ENCODE results near the gene RARRES2. TPM values are rescaled to one million over a fixed set of nuclear protein-coding genes. Genes with fewer than 3 reads are reported as not detected.

RARRES2 gene
- total RNA-seq, 2 experiments from 2014 or later, result not detected

DNA sequence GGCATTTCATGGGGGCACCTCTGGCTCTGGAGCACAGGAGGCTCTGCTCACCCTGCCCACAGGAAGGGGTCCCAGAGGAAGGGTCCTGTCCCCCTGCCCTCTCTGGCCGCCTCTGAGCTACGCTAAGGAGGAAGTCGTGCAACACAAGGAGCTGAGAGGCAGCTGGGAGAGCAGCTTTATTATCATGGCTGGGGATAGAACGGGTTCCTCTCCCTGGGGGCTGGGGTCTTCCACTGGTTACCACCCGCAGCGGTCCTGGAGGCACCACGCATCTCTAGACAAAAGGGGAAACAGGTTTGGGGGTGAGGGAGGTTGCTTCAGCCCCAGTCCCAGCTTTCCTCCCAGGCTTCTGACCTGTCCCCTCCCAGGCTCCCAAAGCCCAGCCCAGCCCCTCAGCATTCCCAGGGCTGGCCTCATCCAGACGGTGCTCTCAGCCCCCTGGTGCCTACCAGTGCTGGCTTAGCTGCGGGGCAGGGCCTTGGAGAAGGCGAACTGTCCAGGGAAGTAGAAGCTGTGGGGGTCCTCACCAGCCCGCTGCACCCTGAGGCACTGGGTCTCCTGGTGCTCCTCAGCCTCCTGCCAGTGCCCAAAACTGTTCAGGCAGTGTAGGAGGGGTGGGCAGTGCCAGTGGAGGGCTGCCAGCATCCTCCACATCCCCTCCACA, 3.1 kb downstream of the RARRES2 start:
- TF ChIP-seq, protein P1, sequence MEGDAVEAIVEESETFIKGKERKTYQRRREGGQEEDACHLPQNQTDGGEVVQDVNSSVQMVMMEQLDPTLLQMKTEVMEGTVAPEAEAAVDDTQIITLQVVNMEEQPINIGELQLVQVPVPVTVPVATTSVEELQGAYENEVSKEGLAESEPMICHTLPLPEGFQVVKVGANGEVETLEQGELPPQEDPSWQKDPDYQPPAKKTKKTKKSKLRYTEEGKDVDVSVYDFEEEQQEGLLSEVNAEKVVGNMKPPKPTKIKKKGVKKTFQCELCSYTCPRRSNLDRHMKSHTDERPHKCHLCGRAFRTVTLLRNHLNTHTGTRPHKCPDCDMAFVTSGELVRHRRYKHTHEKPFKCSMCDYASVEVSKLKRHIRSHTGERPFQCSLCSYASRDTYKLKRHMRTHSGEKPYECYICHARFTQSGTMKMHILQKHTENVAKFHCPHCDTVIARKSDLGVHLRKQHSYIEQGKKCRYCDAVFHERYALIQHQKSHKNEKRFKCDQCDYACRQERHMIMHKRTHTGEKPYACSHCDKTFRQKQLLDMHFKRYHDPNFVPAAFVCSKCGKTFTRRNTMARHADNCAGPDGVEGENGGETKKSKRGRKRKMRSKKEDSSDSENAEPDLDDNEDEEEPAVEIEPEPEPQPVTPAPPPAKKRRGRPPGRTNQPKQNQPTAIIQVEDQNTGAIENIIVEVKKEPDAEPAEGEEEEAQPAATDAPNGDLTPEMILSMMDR (conservative IDR thresholded peaks at IDR 0.05; ENCODE audit: low read length), result no peak
- no peak for TF ChIP-seq EZH2phosphoT487 (IDR thresholded peaks at IDR 0.05; ENCODE audit: borderline replicate concordance, low read depth, low read length)
- Histone ChIP-seq H3K9me2 (ENCODE audit: insufficient read depth, low read length) (no peaks in the 10 kb centered on the region), H3K4me2 (ENCODE audit: low read length) (no peak overlapping the region), H3K4me3 (ENCODE audit: low read depth, low read length, poor library complexity, severe bottlenecking) (no peak overlapping the region), H3K4me1 (ENCODE audit: insufficient read depth, low read length, poor library complexity, severe bottlenecking) (no peaks in the 10 kb centered on the region), H3K9me3 (ENCODE audit: low read length) (no peaks in the 10 kb centered on the region), H2AFZ (ENCODE audit: low read length) (no peak overlapping the region), H4K20me1 (ENCODE audit: insufficient read depth, low read length) (no peaks in the 10 kb centered on the region), H3K79me2 (ENCODE audit: insufficient read depth, low read depth, low read length) (no peaks in the 10 kb centered on the region), H3K27ac (ENCODE audit: low read depth, low read length, poor library complexity, severe bottlenecking) (no peak overlapping the region), H3K36me3 (ENCODE audit: insufficient read depth, low read length) (no peaks in the 10 kb centered on the region)
- BruUV-seq (replicated peaks), result no TSS peak
- DNase-seq (ENCODE audit: low spot score), result no peak
- ChIA-PET POLR2A (no interaction called here), CTCF (ENCODE audit: unreplicated experiment) (no interaction called here)
- intact Hi-C loops (cut with micrococcal nuclease; ENCODE audit: unreplicated experiment), result no loop called here

DNA sequence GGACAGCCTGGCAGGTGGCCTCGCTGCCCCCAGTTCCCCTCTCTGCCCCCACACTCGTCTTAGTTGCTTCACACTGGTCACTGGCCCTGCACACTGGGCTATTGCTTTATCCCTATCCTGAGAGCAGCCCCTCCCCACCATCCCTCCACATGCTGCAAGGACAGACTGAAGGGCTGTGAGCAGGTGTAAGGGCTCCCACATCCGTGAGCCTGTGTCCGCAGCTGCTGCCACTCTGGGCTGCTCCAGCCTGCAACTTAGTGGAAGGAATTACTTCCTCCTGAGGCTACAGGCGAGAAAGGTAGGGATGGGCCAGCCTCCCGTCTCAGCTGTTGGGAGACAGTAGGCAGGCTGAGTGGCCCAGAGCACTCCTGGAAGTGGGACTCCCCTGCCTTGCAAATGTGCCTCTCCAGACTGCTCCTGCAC, 3.8 kb downstream of the RARRES2 start:
- no TSS peak for BruUV-seq (replicated peaks)
- Histone ChIP-seq H3K27ac (ENCODE audit: low read depth, low read length, poor library complexity, severe bottlenecking) (no peak overlapping the region), H3K9me3 (ENCODE audit: low read length) (no peaks in the 10 kb centered on the region), H4K20me1 (ENCODE audit: insufficient read depth, low read length) (no peaks in the 10 kb centered on the region), H3K36me3 (ENCODE audit: insufficient read depth, low read length) (no peaks in the 10 kb centered on the region), H3K4me2 (ENCODE audit: low read length) (no peak overlapping the region), H3K4me1 (ENCODE audit: insufficient read depth, low read length, poor library complexity, severe bottlenecking) (no peaks in the 10 kb centered on the region), H3K4me3 (ENCODE audit: low read depth, low read length, poor library complexity, severe bottlenecking) (no peak overlapping the region), H2AFZ (ENCODE audit: low read length) (no peak overlapping the region), H3K79me2 (ENCODE audit: insufficient read depth, low read depth, low read length) (no peaks in the 10 kb centered on the region), H3K9me2 (ENCODE audit: insufficient read depth, low read length) (no peaks in the 10 kb centered on the region)
- CTCF ChIA-PET (ENCODE audit: unreplicated experiment), result no interaction called here
- POLR2A ChIA-PET, result interaction anchor here (0.7 kb wide), 1 partner anchor 78 kb away, joined by 3 read pairs; no protein-coding TSS in a partner anchor
- no peak for DNase-seq (ENCODE audit: low spot score)
- TF ChIP-seq, protein P1 (conservative IDR thresholded peaks at IDR 0.05; ENCODE audit: low read length), result no peak
- intact Hi-C loops (cut with micrococcal nuclease; ENCODE audit: unreplicated experiment), result no loop called here

DNA sequence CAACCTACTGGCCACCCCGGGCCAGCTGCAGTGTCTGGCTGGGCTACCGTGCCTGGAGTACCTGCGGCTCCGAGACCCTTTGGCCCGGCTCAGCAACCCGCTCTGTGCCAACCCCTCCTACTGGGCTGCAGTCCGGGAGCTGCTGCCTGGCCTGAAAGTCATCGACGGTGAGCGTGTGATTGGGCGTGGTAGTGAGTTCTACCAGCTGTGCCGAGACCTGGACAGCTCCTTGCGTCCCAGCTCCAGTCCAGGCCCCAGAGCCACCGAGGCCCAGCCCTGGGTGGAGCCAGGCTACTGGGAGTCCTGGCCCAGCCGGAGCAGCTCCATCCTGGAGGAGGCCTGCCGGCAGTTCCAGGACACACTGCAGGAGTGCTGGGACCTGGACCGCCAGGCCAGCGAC, 4.2 kb downstream of the RARRES2 start:
- ChIA-PET POLR2A (interaction anchor here (0.7 kb wide), 1 partner anchor 79 kb away, joined by 3 read pairs; no protein-coding TSS in a partner anchor), CTCF (ENCODE audit: unreplicated experiment) (no interaction called here)
- Histone ChIP-seq H3K4me2 (ENCODE audit: low read length) (no peak overlapping the region), H4K20me1 (ENCODE audit: insufficient read depth, low read length) (no peaks in the 10 kb centered on the region), H2AFZ (ENCODE audit: low read length) (no peak overlapping the region), H3K36me3 (ENCODE audit: insufficient read depth, low read length) (no peaks in the 10 kb centered on the region), H3K4me1 (ENCODE audit: insufficient read depth, low read length, poor library complexity, severe bottlenecking) (no peaks in the 10 kb centered on the region), H3K4me3 (ENCODE audit: low read depth, low read length, poor library complexity, severe bottlenecking) (no peak overlapping the region), H3K79me2 (ENCODE audit: insufficient read depth, low read depth, low read length) (no peaks in the 10 kb centered on the region), H3K9me3 (ENCODE audit: low read length) (no peaks in the 10 kb centered on the region), H3K27ac (ENCODE audit: low read depth, low read length, poor library complexity, severe bottlenecking) (no peak overlapping the region), H3K9me2 (ENCODE audit: insufficient read depth, low read length) (no peaks in the 10 kb centered on the region)
- intact Hi-C loops (cut with micrococcal nuclease; ENCODE audit: unreplicated experiment), result no loop called here
- TF ChIP-seq, protein P1 (conservative IDR thresholded peaks at IDR 0.05; ENCODE audit: low read length), result no peak
- TF ChIP-seq EZH2phosphoT487 (IDR thresholded peaks at IDR 0.05; ENCODE audit: borderline replicate concordance, low read depth, low read length), result no peak
- no TSS peak for BruUV-seq (replicated peaks)
- no peak for DNase-seq (ENCODE audit: low spot score)

Measured in OCI-LY7 (cell line).